GM18519 (cell line): ENCODE results near the gene SIPA1L3.

ENCODE experiments used
- ATAC-seq: cut with Tn5 transposase; IDR thresholded peaks from one replicate; pipeline ENCODE4 v1.9.1; 2021; ENCODE audit warnings: mild to moderate bottlenecking, moderate library complexity; ENCODE audit not compliant: unreplicated experiment, low FRiP score

The SIPA1L3 gene

GRCh38 chr19:37991176-37991835 is 84.3 kb downstream of the SIPA1L3 start:
- ATAC-seq: no peak

DNA sequence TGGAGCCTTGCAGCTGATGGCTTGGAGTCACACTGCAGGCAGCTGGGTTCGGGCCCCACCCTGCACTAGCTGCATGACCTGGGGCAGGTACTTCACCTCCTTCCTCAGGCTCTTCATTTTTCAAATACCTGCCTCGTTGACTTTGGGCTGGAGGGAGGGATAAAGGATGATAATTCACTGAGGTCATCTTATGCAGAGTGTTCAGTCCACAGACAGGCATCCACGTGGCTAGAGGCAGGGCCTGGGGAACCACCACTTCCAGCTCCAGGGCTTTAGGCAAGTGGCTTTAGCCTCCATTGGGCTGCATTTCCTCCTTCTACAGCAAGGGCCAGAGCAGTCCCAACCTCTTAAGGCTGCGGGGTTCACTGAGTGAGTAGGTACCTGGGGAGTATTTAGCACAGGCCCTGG is 84.8 kb downstream of the SIPA1L3 start:
- ATAC-seq: no peak

- no peak for ATAC-seq
Observed at GRCh38 chr19:37992761-37993160, 85.8 kb downstream of the SIPA1L3 start.

DNA sequence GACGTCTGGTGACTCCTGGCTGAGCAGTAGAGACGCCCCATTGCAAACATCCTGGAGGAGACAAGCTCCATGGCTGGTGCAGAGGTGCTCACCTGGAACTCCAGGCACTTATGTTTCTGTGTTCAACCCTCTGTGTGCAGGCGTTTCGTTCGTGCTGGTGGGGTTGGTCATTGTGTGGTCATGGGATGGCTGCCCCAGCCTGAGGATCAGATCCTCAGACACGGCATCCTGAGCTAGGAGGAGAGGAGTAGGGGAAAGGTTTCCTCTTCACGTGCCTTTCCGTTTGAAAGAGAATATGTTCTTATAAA is 87.8 kb downstream of the SIPA1L3 start:
- ATAC-seq: no peak

DNA sequence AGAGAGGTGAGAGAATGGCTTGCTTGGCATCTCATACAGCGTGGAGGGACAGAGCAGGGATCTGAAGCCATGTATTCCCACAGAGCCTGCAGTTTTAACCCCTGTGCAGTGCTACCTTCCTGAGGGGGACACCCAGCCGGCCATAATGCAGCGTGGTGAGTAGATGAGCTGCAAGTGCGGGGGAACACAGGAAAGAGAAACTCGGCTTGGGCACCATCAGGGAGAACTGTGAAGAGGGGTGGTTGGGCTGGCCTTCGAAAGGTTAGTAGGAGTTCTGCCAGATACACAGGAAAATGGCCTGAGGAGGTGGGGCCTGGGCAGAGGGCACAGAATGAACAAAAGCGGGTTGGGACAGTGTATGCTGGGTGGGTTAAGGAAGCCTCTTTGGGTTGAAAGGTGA is 88.3 kb downstream of the SIPA1L3 start:
- no peak for ATAC-seq

GRCh38 chr19:37997911-37998344 is 90.9 kb downstream of the SIPA1L3 start:
- ATAC-seq: no peak

DNA sequence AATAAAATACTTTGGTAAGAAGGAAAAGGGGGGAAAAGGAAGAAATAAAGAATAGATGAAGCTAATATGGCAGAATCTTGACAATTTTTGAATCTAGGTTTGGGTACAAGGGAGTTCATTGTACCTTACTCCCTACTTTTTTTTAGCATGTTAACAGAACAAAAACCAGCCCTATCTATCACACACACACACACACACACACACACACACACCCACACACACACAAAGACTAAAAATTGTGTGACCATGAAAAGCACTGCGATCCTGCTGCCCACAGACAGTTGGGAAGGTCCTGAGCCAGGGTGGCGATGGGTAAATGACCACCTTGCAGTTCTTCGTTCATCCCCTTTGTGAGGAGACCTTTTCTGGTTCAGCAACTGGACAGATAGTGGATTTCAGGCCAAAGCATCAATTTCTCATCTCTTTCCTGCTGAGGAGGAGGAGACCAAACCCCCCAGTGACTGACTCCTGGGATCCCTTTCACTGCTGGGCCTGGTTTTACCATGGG is 91.8 kb downstream of the SIPA1L3 start:
- no peak for ATAC-seq

DNA sequence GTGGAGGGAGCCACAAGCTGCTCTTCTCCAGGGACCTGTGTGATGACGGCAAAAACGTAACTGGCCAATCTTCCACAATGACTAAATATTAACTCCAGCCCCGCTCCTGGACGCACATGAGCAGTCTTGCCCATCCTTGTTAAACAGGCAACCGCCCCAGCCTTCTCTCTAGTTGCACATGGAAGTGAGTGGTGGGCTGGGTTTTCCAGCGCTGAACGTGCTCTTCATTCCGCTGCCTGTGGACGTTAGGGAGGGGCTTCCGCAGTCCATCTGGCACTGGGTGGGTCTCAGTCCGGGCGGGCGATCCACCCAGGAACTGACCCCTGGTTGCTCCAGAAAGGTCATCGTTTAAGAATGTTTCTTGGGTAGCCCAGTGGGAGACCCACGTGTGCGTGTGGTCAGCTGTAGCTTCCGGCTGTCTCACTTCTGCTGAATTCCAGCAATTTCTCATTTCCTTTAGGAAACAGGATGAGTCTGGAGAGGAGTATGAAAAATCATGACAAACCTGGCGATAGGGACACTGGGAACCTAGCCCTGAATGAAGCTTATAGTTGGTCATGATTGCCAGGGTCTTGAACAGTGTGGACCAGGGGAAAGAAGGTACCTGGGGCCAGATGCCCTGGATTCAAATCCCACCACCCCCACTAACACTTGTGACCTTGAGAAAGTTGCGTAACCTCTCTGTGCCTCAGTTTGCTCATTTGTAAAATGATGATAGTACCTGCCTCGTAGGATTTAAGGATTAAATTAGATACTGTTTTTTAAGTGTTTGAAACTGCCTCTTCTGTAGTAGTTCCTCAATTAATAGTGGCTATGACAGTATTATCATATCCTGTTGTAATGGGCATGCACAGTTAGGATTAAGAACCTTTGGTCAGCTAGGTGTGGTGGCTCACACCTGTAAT is 92.6 kb downstream of the SIPA1L3 start:
- no peak for ATAC-seq

DNA sequence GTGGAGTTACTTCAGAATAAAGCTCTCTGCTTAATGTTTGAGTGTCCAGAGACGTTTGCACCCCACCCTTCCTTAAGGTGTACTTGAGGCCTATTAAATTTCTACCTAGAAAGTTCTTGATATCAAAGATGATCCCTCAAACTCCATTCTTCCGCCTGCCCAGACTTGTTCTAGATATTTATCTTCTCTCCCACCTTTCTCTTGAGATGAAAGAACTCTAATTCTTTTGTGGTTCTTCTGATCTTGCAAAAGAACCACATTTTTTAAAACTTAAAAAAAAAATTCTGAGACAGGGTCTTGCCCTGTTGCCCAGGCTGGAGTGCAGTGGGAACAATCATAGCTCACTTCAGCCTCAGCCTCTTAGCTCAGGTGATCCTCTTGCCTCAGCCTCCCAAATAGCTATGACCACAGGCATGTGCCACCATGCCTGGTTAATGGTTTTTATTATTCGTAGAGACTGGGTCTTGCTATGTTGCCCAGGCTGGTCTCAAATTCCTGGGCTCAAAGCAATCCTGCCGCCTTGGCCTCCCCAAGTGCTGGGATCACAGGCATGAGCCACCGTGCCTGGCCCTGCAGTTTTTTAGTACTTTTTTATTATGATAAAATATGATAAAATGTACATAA is 94.3 kb downstream of the SIPA1L3 start:
- ATAC-seq: no peak

DNA sequence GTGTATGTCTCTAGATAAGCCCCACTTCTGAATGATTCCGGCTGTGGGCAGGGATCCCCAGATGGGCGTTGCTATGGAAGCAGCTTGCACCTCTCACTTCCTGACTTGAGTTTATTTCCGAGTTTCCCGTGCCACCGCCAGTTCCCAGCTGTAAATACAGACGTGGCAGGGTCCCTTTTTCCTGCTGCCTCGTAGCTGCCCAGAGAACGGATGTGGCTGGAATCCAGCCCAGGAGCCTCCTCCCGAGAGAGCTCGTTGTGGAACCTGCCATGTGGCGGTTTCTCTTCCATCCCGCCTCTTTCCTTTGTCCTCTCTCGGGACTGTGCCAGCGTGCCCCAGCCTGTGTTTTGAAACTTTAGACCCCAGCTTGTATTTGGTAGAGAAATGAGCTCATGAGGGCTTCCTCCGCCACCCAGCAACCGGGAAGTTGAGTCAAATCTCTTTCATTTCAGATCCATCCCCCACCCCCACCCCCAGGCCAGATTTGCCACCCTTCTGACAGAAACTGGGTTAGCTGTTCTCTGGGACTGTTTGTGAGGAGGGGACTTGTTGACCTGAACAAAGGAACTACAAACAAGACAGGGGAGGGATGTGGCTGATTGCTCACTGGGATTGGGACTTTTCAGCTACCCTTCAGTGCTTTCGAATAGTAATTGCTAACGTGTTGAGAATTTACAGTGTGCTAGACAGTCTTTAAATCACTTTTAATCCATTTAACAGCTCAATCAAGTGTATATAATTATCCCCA is 96.6 kb downstream of the SIPA1L3 start:
- ATAC-seq: no peak

DNA sequence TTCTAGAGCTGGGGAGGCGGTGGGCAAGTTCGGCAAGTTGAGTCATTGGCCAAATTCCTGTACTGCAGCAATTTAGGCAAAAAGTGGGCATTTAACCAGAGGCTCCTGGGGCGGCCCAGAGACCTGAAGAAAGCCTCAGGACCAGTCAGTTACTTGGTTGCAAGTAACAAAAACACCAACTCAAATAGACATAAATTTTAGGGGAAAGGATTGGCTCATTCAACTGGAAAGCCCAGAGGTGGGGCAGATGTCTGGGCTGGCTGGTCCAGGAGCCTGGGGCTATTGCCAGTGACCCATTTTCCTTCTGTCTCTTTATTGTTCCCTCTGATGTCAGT is 97.1 kb downstream of the SIPA1L3 start:
- ATAC-seq: no peak

- ATAC-seq: no peak
Observed at GRCh38 chr19:38004521-38005223, 97.7 kb downstream of the SIPA1L3 start.

DNA sequence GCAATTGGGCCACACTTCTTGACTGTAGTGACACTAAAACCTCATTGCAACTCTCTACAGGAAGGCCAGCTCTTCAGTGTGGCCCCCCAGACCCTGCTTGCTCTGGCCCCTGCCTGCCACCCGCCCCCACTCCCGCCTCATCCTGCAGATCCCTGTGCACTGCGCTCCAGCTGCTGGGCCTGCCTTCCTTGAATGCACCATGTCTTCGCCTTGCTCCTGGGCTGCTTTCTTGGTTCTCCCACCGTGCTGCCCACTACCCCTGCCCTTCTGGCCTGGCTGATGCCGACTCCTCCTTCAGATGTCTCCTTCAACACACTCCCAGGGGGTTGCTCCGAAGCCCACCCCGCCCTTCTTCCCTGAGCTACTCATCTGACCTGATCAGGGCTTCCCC is 98.2 kb downstream of the SIPA1L3 start:
- no peak for ATAC-seq

DNA sequence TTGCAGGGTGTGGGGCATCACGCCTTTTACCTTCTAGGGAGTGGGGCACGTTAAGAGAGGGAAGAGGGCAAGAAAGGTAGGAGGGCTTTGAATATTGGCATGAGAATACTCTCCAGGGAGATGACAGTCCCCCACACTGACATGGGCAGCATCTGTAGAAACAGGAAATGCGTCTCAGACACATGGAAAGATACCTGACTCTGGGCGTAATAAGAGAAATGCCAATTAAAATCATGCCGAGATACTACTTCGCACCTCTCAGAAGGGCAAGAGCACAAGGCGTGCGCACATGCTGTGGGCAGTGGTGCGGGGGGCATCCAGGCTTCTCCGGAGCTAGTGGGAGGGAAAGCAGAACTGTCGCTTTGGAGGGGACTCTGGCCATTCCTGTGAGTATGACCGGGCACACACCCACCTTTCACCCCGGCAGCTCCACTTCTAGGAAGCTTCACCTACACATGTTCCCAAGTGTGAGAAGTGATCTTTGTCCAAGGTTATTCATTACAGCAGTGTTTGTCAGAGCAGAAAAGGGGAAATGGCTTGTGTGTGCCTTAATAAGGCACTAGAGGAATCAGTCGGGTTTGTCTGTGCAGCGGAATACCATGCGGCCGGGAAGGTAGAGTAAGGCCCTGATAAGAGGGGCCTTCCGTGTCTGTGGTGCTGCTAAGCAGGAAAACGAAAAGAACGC is 99.5 kb downstream of the SIPA1L3 start:
- ATAC-seq: no peak

DNA sequence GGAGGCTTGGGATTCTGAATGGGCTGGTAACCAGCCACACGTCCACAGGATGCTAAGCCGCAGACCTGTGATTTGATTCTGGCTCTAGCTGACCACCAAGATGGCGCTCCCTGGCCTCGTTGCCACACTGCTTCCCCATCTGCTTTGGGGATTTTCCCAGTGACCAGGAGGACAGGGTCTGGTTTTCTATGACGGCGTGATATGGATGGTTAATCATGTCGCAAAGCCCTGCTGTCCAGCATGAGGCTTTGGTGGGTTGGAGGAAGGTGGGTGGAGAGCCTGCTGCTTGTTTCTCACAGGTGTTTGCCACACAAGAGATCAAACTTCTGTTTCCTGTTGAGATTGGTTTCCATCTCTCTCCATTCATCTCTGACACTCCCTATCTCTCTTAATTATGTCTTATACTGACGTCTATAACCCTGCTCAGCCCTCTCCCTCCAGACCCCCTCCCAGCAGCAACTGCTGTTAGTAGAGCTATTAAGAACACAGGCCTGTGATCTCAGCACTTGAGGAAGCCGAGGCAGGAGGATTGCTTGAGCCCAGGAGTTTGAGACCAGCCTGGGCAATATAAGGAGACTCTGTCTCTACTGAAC is 102.7 kb downstream of the SIPA1L3 start:
- ATAC-seq: no peak

DNA sequence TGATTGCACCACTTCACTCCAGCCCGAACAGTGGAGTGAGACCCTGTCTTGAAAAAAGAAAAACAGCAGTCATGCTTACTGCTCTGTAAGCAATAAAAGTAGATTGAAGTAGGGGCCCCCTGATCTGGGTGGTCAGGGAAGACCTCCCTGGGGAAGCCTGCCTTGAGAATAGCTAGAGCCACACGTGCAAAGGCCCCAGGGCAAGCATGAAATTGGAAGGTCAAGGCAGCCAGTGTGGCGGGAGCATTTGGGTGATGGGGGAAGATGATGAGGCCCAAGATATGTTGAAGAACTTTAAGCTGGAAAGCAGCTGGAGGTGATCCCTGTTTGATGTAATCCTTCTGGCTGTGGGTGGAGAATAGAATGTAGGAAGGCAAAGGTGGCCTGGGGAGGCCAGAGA is 104.4 kb downstream of the SIPA1L3 start:
- no peak for ATAC-seq

DNA sequence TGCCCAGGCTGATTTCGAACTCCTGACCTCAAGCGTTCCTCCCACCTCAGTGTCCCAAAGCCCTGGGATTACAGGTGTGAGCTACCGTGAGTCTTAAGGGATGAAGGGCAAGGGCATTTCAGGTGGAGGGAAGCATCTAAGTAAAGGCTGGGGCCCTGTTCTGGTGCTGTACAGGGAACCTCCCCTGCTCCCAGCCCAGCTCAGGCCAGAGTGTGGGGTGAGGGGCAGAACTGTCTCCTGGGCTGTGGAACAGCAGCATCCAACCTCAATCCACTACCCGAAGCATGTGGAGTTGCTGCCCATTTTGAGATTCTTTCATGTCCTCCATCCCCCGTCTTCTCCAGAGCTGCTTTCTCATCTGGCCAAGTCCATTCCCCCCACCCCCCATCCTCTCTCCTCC is 105.3 kb downstream of the SIPA1L3 start:
- ATAC-seq: no peak

GRCh38 chr19:38012944-38013343 is 105.9 kb downstream of the SIPA1L3 start:
- no peak for ATAC-seq

- ATAC-seq: no peak
Observed at GRCh38 chr19:38013913-38014580, 107.0 kb downstream of the SIPA1L3 start.
